ENCODE measurements around the gene GOLM1. TPM values are rescaled to one million over a fixed set of nuclear protein-coding genes. Genes with fewer than 3 reads are reported as not detected.

GOLM1 gene
- total and polyA plus RNA-seq, 2 of the 4 experiments (the other 2 are of a cell fraction), result 54.8 to 59.2 TPM

DNA sequence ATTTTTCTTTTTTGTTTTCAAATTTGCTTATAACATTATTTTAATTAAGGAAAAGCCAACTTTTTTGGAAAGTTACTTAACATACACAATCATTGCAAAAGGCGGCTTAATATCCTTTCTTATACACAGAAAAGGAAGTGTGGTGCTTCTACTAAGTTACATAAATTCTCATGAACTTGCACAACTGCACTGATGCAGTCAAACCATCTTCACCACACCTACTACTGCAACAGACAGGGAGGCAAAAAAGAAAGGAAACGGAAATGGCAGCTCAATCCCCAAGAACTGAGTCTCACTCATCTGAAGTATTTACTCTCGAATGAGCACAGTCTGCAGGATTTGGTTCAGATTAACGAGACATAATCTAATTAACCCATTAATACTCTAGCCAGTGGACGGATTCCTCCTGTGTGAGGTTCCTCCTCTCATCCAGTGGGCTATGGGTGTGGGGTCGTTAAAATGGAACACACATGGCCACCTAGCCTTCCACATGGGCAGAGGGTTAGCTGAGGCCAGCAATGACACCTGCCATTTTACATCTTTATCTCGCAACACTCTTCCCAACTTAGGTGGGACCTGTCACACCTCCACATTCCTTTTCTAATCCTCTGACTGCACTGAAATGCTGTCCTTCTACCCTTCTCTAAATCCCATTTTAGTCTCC, 30.0 kb downstream of the GOLM1 start:
- Histone ChIP-seq H3K9ac (ENCODE audit: low read depth, low read length) (no peak overlapping the region), H3K4ac (ENCODE audit: low read depth, low read length) (no peak overlapping the region), H3K9me3 (ENCODE audit: control insufficient read depth, insufficient read depth, low read length) (no peaks in the 10 kb centered on the region), H3K36me3 (ENCODE audit: control insufficient read depth, insufficient read depth, low read length) (peaks cover 3% of the 10 kb centered on the region; the same call in 1 of the 2 replicates), H2BK20ac (ENCODE audit: low read depth, low read length) (no peak overlapping the region), H3K18ac (ENCODE audit: low read depth, low read length) (no peak overlapping the region), H2AFZ (replicated peaks; ENCODE audit: low read length, poor library complexity) (no peak overlapping the region), H3K27ac (ENCODE audit: insufficient read depth, low read length) (no peak overlapping the region), H4K8ac (ENCODE audit: low read depth in 2 of 2, low read length in 2 of 2) (no peak overlapping the region), H3K14ac (replicated peaks; ENCODE audit: low read depth, low read length) (no peak overlapping the region), H2AK9ac (replicated peaks; ENCODE audit: low read depth, low read length, poor library complexity) (no peak overlapping the region), H2AK5ac (ENCODE audit: low read depth, low read length) (no peak overlapping the region), H3K9me1 (ENCODE audit: insufficient read depth, low read length) (peaks cover 8% of the 10 kb centered on the region), H3K79me1 (ENCODE audit: low read depth in 1 of 2, low read length in 2 of 2) (no peaks in the 10 kb centered on the region; a peak in 2 of 4 replicates), H4K91ac (ENCODE audit: insufficient read depth, low read depth, low read length) (no peak overlapping the region), H3K27me3 (ENCODE audit: control insufficient read depth, insufficient read depth, low read length) (no peaks in the 10 kb centered on the region), H3K4me2 (ENCODE audit: low read depth, low read length) (no peak overlapping the region), H3K4me3 (ENCODE audit: insufficient read depth, low read depth, low read length) (no peak overlapping the region), H2BK120ac (ENCODE audit: low read depth, low read length) (no peak overlapping the region), H4K5ac (ENCODE audit: low read depth, low read length) (no peak overlapping the region), H2BK5ac (ENCODE audit: low read depth, low read length, poor library complexity, severe bottlenecking) (no peak overlapping the region), H3K56ac (ENCODE audit: extremely low read depth, insufficient read depth, low read length) (no peak overlapping the region), H2BK15ac (ENCODE audit: low read depth, low read length) (no peak overlapping the region), H3K4me1 (ENCODE audit: control insufficient read depth, insufficient read depth, low read length) (peaks cover 2% of the 10 kb centered on the region; the same call in 1 of the 2 replicates), H3K23ac (ENCODE audit: low read depth, low read length) (no peak overlapping the region), H4K20me1 (ENCODE audit: insufficient read depth, low read length) (no peaks in the 10 kb centered on the region; the same call in none of the 2 replicates)
- no peak for TF ChIP-seq MAFK (IDR thresholded peaks at IDR 0.05; ENCODE audit: low read depth, low read length)
- no peak for TF ChIP-seq POLR2A (IDR thresholded peaks at IDR 0.05; ENCODE audit: low read depth, low read length)
- TF ChIP-seq ELK1 (IDR thresholded peaks at IDR 0.05; ENCODE audit: borderline replicate concordance, low read depth, low read length), result no peak
- TF ChIP-seq BHLHE40 (IDR thresholded peaks at IDR 0.05; ENCODE audit: low read depth, low read length), result no peak
- no peak for TF ChIP-seq MAZ (IDR thresholded peaks at IDR 0.05; ENCODE audit: borderline replicate concordance, low read depth, low read length)
- no peak for TF ChIP-seq RFX5 (IDR thresholded peaks at IDR 0.05; ENCODE audit: low read depth, low read length)
- TF ChIP-seq CHD1 (IDR thresholded peaks at IDR 0.05; ENCODE audit: low read depth, low read length), result no peak
- no peak for TF ChIP-seq MXI1 (IDR thresholded peaks at IDR 0.05; ENCODE audit: borderline replicate concordance, low read depth, low read length)
- TF ChIP-seq RAD21 (IDR thresholded peaks at IDR 0.05; ENCODE audit: low read length), result no peak
- no peak for TF ChIP-seq CEBPB (IDR thresholded peaks at IDR 0.05; ENCODE audit: low read depth, low read length)
- TF ChIP-seq NFE2L2 (IDR thresholded peaks at IDR 0.05; ENCODE audit: low read depth, low read length), result no peak
- TF ChIP-seq, protein P1, sequence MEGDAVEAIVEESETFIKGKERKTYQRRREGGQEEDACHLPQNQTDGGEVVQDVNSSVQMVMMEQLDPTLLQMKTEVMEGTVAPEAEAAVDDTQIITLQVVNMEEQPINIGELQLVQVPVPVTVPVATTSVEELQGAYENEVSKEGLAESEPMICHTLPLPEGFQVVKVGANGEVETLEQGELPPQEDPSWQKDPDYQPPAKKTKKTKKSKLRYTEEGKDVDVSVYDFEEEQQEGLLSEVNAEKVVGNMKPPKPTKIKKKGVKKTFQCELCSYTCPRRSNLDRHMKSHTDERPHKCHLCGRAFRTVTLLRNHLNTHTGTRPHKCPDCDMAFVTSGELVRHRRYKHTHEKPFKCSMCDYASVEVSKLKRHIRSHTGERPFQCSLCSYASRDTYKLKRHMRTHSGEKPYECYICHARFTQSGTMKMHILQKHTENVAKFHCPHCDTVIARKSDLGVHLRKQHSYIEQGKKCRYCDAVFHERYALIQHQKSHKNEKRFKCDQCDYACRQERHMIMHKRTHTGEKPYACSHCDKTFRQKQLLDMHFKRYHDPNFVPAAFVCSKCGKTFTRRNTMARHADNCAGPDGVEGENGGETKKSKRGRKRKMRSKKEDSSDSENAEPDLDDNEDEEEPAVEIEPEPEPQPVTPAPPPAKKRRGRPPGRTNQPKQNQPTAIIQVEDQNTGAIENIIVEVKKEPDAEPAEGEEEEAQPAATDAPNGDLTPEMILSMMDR (conservative IDR thresholded peaks at IDR 0.05; ENCODE audit: low read depth, low read length), result no peak
- WGBS, 2 experiments (ENCODE audit: extremely low coverage in 2 of 2, insufficient read length in 1 of 2), result 90% methylated on average over 1 of the region's 7 CpGs; no CpG with 5 or more reads in 1 of the 2 experiments
- no TSS peak for BruUV-seq (replicated peaks)
- ChIA-PET POLR2A (ENCODE audit: unreplicated experiment) (interaction anchor here (0.7 kb wide), 1 partner anchor 23 kb away, joined by 4 read pairs; no protein-coding TSS in a partner anchor), CTCF (no interaction called here)
- dilution Hi-C loops (cut with HindIII; ENCODE audit: low sequenced_read_pairs, unreplicated experiment), result no loop called here
- no peak for ATAC-seq (ENCODE audit: low read depth)
- DNase-seq, result no peak
- intact Hi-C loops (cut with micrococcal nuclease), result no loop called here
- in situ Hi-C loops (cut with MboI; ENCODE audit: low sequenced_read_pairs), result no loop called here

Measured in IMR-90 (cell line).